WERI-Rb-1 (cell line): ENCODE measurements around the gene RNF152.

ENCODE experiments used
- DNase-seq: peaks from one replicate; pipeline ENCODE4 v3.0.0-alpha.2; 2020
- H3K27ac ChIP-seq: fragments of 250-450 bp; sonication (Bioruptor Pico); 2 replicates; pipeline ENCODE4 v1.5.1; 2020; ENCODE audit warnings: mild to moderate bottlenecking, moderate library complexity
- H3K27me3 ChIP-seq: fragments of 250-450 bp; sonication (Bioruptor Pico); 2 replicates; pipeline ENCODE4 v1.5.1; 2021; ENCODE audit warnings: mild to moderate bottlenecking, low read depth, moderate library complexity; ENCODE audit not compliant: insufficient read depth, severe bottlenecking
- H3K36me3 ChIP-seq: fragments of 250-450 bp; sonication (Bioruptor Pico); 2 replicates; pipeline ENCODE4 v1.5.1; 2020; ENCODE audit warnings: mild to moderate bottlenecking, moderate library complexity
- H3K4me3 ChIP-seq: 2 replicates; pipeline ENCODE4 v1.5.1; 2011; ENCODE audit warnings: low read depth, mild to moderate bottlenecking, control low read depth, low read length
- H3K9me3 ChIP-seq: fragments of 250-450 bp; sonication (Bioruptor Pico); 2 replicates; pipeline ENCODE4 v1.5.1; 2021; ENCODE audit warnings: mild to moderate bottlenecking, moderate library complexity; ENCODE audit not compliant: severe bottlenecking
- CTCF ChIP-seq: IDR thresholded peaks from 2 replicates; pipeline ENCODE4 v1.5.1; 2011; ENCODE audit warnings: low read depth, mild to moderate bottlenecking, control low read depth, inconsistent platforms, low read length

The RNF152 gene

GRCh38 chr18:61855449-61856378 is 37.1 kb downstream of the RNF152 start:
- Histone ChIP-seq H3K4me3 (no peak overlapping the region), H3K9me3 (no peaks in the 10 kb centered on the region), H3K27ac (no peak overlapping the region), H3K36me3 (no peaks in the 10 kb centered on the region), H3K27me3 (no peaks in the 10 kb centered on the region)
- DNase-seq, result no peak
- TF ChIP-seq CTCF, result no peak

- no peak for DNase-seq
- TF ChIP-seq CTCF, result no peak
- H3K9me3 ChIP-seq, result no peaks in the 10 kb centered on the region
- H3K36me3 ChIP-seq, result no peaks in the 10 kb centered on the region
- no peak overlapping the region for H3K27ac ChIP-seq
- H3K4me3 ChIP-seq, result no peak overlapping the region
- no peaks in the 10 kb centered on the region for H3K27me3 ChIP-seq
These were observed 38.0 kb downstream of the RNF152 start for GRCh38 chr18:61854578-61855448.

- H3K4me3 ChIP-seq, result no peak overlapping the region
- no peak overlapping the region for H3K27ac ChIP-seq
- H3K36me3 ChIP-seq, result no peaks in the 10 kb centered on the region
- TF ChIP-seq CTCF, result no peak
- DNase-seq, result no peak
- no peaks in the 10 kb centered on the region for H3K27me3 ChIP-seq
- no peaks in the 10 kb centered on the region for H3K9me3 ChIP-seq
These were observed 39.0 kb downstream of the RNF152 start for GRCh38 chr18:61853855-61854254.

- H3K36me3 ChIP-seq, result no peaks in the 10 kb centered on the region
- H3K4me3 ChIP-seq, result no peak overlapping the region
- H3K9me3 ChIP-seq, result no peaks in the 10 kb centered on the region
- DNase-seq, result no peak
- H3K27ac ChIP-seq, result no peak overlapping the region
- TF ChIP-seq CTCF, result no peak
- H3K27me3 ChIP-seq, result no peaks in the 10 kb centered on the region
These were observed 40.3 kb downstream of the RNF152 start for GRCh38 chr18:61852496-61852895.

- no peak for TF ChIP-seq CTCF
- no peak for DNase-seq
- H3K4me3 ChIP-seq, result no peak overlapping the region
These were observed 40.8 kb downstream of the RNF152 start for GRCh38 chr18:61851940-61852451.

More at GRCh38 chr18:61851940-61852451, 40.8 kb downstream of the RNF152 start:
- Histone ChIP-seq H3K27me3 (no peaks in the 10 kb centered on the region), H3K27ac (no peak overlapping the region), H3K36me3 (no peaks in the 10 kb centered on the region), H3K9me3 (no peaks in the 10 kb centered on the region)
